Loucy (cell line): ENCODE measurements around the gene LGR5.

Experiments used
- H2AFZ ChIP-seq: fragments of 200-600 bp; sonication (generic); 2 replicates; pipeline ENCODE4 v1.6.0; 2016; ENCODE audit warnings: antibody characterized with exemption, mild to moderate bottlenecking, low read length, moderate library complexity
- H3F3A ChIP-seq: fragments of 200-600 bp; 2 replicates; pipeline ENCODE4 v1.6.0; 2016; ENCODE audit warnings: antibody characterized with exemption, low read depth, mild to moderate bottlenecking
- H3K27me3 ChIP-seq: fragments of 200-600 bp; sonication (generic); 2 replicates; pipeline ENCODE4 v1.6.1; 2014; ENCODE audit warnings: low read length, mild to moderate bottlenecking; ENCODE audit not compliant: insufficient read depth, poor library complexity, severe bottlenecking
- H3K36me3 ChIP-seq: fragments of 200-600 bp; sonication (generic); 2 replicates; pipeline ENCODE4 v1.6.1; 2016; ENCODE audit warnings: low read length; ENCODE audit not compliant: insufficient read depth
- H3K4me1 ChIP-seq: fragments of 200-600 bp; sonication (generic); 2 replicates; pipeline ENCODE4 v1.5.1; 2014; ENCODE audit warnings: low read length, mild to moderate bottlenecking; ENCODE audit not compliant: insufficient read depth, poor library complexity, severe bottlenecking
- H3K4me2 ChIP-seq: fragments of 200-600 bp; sonication (generic); 2 replicates; pipeline ENCODE4 v1.6.0; 2014; ENCODE audit warnings: antibody characterized with exemption, low read length, low read depth, mild to moderate bottlenecking; ENCODE audit not compliant: poor library complexity, severe bottlenecking
- H3K4me3 ChIP-seq: fragments of 200-600 bp; sonication (generic); 2 replicates; pipeline ENCODE4 v1.5.1; 2014; ENCODE audit warnings: low read length, mild to moderate bottlenecking, mixed read lengths; ENCODE audit not compliant: poor library complexity, severe bottlenecking
- H3K79me2 ChIP-seq: fragments of 200-600 bp; sonication (generic); 2 replicates; pipeline ENCODE4 v1.6.1; 2014; ENCODE audit warnings: low read length; ENCODE audit not compliant: insufficient read depth
- H3K9ac ChIP-seq: fragments of 200-600 bp; sonication (generic); 2 replicates; pipeline ENCODE4 v1.6.0; 2014; ENCODE audit warnings: mild to moderate bottlenecking, low read depth, low read length, moderate library complexity; ENCODE audit not compliant: poor library complexity, severe bottlenecking
- H3K9me2 ChIP-seq: fragments of 200-600 bp; sonication (generic); replicated peaks from 2 replicates; pipeline ENCODE4 v1.6.1; 2016; ENCODE audit warnings: low read depth, low read length, mixed read lengths
- H3K9me3 ChIP-seq: fragments of 200-600 bp; sonication (generic); 2 replicates; pipeline ENCODE4 v1.6.1; 2014; ENCODE audit warnings: mild to moderate bottlenecking, antibody characterized with exemption, low read length, low read depth; ENCODE audit not compliant: insufficient read depth
- H4K20me1 ChIP-seq: fragments of 200-600 bp; sonication (generic); 2 replicates; pipeline ENCODE4 v1.6.0; 2014; ENCODE audit warnings: antibody characterized with exemption, low read length, mild to moderate bottlenecking; ENCODE audit not compliant: insufficient read depth, poor library complexity, severe bottlenecking
- EZH2phosphoT487 ChIP-seq: fragments of 200-600 bp; IDR thresholded peaks from 2 replicates; pipeline ENCODE4 v1.6.1; 2018; ENCODE audit warnings: antibody characterized with exemption, mild to moderate bottlenecking, moderate library complexity, borderline replicate concordance
- TF ChIP-seq, protein P1 (sequence below): fragments of 200-600 bp; sonication (generic); conservative IDR thresholded peaks from 2 replicates; pipeline ENCODE4 v1.5.1; 2014; ENCODE audit warnings: mild to moderate bottlenecking, antibody characterized with exemption, low read length

Gene LGR5

DNA sequence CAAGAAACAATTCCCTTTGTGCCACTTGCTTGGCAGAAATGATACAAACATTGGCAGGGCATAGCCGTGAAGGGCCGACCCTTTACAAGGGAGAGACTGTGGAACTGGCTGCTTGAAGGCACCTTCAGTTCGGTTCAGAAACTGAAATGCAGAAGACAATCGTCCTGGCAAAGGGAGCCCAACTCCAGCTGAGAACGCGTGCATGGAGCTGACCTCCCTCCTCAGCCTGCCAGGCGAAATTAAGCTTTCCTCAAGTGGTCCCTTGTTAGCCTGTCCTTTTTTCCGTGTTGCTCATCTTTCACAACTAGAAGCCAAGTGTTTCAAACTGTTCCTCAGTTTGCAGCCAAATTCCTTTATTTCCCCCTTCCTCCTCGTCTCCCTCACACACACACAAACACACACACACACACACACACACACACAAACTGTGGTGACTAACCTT lies 8.1 kb downstream of the LGR5 start:
- Histone ChIP-seq H3K27me3 (no peaks in the 10 kb centered on the region), H3K9me2 (no peaks in the 10 kb centered on the region), H4K20me1 (no peaks in the 10 kb centered on the region), H3K79me2 (no peaks in the 10 kb centered on the region), H3K4me1 (peaks cover 17% of the 10 kb centered on the region), H2AFZ (peak overlapping the region; percentile 12; the same call in 1 of the 2 replicates), H3K4me3 (no peak overlapping the region), H3K36me3 (no peaks in the 10 kb centered on the region), H3K9ac (no peak overlapping the region), H3K4me2 (no peak overlapping the region), H3F3A (no peaks in the 10 kb centered on the region), H3K9me3 (no peaks in the 10 kb centered on the region)
- no peak for TF ChIP-seq EZH2phosphoT487
- TF ChIP-seq, protein P1, sequence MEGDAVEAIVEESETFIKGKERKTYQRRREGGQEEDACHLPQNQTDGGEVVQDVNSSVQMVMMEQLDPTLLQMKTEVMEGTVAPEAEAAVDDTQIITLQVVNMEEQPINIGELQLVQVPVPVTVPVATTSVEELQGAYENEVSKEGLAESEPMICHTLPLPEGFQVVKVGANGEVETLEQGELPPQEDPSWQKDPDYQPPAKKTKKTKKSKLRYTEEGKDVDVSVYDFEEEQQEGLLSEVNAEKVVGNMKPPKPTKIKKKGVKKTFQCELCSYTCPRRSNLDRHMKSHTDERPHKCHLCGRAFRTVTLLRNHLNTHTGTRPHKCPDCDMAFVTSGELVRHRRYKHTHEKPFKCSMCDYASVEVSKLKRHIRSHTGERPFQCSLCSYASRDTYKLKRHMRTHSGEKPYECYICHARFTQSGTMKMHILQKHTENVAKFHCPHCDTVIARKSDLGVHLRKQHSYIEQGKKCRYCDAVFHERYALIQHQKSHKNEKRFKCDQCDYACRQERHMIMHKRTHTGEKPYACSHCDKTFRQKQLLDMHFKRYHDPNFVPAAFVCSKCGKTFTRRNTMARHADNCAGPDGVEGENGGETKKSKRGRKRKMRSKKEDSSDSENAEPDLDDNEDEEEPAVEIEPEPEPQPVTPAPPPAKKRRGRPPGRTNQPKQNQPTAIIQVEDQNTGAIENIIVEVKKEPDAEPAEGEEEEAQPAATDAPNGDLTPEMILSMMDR: no peak

DNA sequence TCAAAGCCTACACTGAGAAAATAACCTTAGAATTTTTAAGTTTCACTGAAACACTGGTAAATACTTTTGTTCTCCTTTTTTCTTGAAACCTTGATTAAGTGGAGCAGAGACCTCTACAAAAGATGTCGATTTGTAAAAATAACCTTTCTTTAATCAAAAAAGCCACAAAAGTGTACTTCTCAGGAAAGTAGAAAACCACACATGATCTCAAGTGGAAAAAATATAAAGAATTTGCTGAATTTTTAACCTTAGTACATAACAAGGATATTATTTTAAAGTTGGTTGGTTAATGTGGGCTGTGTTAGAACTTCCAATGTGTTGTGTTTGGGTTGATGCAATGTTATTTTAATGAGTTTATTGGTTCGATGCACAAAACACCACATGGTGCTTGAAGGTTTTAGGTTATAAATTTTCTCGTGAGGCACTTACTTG lies 8.6 kb downstream of the LGR5 start:
- no peaks in the 10 kb centered on the region for H4K20me1 ChIP-seq
- H3K4me3 ChIP-seq: no peak overlapping the region
- TF ChIP-seq EZH2phosphoT487: no peak
- TF ChIP-seq, protein P1: no peak
- no peak overlapping the region for H3K9ac ChIP-seq
- H3K79me2 ChIP-seq: no peaks in the 10 kb centered on the region
- no peaks in the 10 kb centered on the region for H3K36me3 ChIP-seq
- H3K4me1 ChIP-seq: peaks cover 17% of the 10 kb centered on the region
- H3F3A ChIP-seq: no peaks in the 10 kb centered on the region
- H3K9me2 ChIP-seq: no peaks in the 10 kb centered on the region
- no peak overlapping the region for H3K4me2 ChIP-seq
- peak overlapping the region; percentile 12 for H2AFZ ChIP-seq
- no peaks in the 10 kb centered on the region for H3K9me3 ChIP-seq
- H3K27me3 ChIP-seq: no peaks in the 10 kb centered on the region

DNA sequence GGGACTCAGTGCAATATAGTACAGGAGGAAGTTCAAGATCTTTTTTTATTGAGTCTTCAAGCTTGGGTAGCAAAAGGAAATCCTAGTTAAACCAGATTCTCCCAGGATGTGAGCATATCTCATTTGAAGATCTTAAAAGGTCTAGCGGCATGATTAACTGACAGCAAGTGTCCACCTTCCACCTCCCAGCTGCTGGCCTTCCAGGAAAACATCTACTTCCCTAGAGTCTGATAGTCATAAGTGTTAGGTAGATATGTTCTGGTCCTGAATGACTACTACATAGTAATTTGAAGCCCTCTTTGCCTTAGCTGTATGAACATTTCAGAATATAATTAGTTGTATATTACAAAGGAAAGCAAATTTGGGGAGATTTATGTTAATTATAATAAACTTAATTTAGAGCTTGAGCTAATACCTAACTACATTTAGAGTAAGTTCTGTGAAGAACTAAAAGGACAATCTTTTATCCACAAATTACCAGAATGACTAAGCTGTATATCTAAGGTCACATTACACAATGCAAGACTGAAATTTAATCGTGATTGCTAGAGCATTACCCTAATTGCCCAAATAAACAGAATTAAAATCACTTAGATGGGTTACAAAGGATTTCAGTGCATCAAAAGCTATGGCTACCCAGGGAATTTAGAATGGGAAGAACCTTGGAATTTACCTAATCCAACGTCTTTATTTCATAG lies 9.9 kb downstream of the LGR5 start:
- H3K27me3 ChIP-seq: no peaks in the 10 kb centered on the region
- H3K4me2 ChIP-seq: peak overlapping the region; percentile 16
- no peaks in the 10 kb centered on the region for H4K20me1 ChIP-seq
- no peak overlapping the region for H3K9ac ChIP-seq
- no peak overlapping the region for H3K4me3 ChIP-seq
- no peaks in the 10 kb centered on the region for H3K79me2 ChIP-seq
- no peaks in the 10 kb centered on the region for H3F3A ChIP-seq
- H3K9me3 ChIP-seq: no peaks in the 10 kb centered on the region
- H3K4me1 ChIP-seq: peaks cover 17% of the 10 kb centered on the region
- H2AFZ ChIP-seq: no peak overlapping the region
- no peaks in the 10 kb centered on the region for H3K36me3 ChIP-seq
- H3K9me2 ChIP-seq: no peaks in the 10 kb centered on the region
- TF ChIP-seq EZH2phosphoT487: no peak
- TF ChIP-seq, protein P1: no peak
